GM21423 (cell line): Measurements from ENCODE around the gene SHFL.

Experiments
- ATAC-seq: cut with Tn5 transposase; IDR thresholded peaks from one replicate; pipeline ENCODE4 v1.9.1; 2021; ENCODE audit warnings: mild to moderate bottlenecking, moderate library complexity; ENCODE audit not compliant: unreplicated experiment

The SHFL gene

GRCh38 chr19:10087296-10088061 lies 1.4 kb downstream of the SHFL start:
- no peak for ATAC-seq

DNA sequence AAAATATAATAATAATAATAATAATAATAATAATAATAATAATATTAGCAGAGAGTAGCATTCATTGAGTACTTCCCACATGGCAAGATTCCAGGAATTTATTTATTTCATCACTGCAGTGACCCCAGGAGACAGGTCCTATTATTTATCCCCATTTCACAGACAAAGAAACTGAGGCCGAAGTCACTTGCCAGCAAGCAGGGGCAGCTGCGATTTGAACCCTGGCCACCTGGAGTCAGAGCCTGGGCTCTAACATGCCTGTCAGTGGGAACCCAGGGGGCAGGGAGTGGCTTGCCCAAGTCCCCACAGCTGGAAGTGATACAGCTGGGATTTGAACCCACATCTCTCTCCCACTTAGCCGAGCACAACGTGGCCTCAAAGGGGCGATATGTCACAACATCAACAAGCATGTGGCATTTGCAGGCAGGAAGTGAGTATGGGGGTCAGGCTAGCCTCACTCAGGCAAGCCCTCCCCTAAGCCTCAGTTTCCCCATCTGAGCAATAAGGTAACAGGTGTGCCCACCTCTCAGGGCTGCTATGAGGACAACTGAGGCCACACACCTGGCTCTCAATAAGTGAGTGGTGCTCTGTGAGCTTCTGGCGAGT lies 2.9 kb downstream of the SHFL start:
- ATAC-seq, result no peak

DNA sequence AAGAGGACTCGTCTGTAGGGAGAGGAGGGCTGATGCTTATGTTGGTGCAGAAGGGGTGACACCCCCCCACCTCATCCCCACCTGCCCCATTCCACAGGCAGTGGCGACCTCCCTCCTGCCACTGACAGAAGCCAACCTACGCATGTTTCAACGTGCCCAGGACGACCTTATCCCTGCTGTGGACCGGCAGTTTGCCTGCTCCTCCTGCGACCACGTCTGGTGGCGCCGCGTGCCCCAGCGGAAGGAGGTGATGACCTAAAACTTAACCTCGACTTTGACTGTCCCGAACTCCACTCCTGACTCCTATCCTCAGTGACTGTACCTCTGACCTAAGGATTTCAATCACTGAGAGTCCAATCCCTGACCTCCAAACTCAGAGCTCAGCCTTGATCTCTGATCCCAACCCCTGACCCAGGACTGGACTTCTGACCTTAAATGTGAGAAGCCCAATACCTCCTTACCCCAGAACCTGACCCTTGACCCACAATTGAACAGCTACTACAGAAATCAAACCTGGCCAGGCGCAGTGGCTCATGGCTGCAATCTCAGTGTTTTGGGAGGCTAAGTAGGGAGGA lies 3.8 kb downstream of the SHFL start:
- no peak for ATAC-seq

DNA sequence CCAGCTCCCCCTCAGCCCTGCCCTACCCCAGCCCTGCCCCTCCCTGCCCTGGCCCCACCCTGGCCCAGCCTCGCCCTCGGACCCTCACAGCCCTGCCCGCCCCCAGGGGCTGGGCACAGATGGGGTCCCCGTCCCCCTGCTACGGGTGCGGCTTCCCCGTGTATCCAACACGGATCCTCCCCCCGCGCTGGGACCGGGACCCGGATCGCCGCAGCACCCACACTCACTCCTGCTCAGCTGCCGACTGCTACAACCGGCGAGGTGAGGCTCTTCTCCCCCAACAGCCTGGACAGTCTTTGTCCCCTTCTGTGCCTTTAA lies 5.2 kb downstream of the SHFL start:
- ATAC-seq, result no peak

GRCh38 chr19:10091895-10092641 lies 6.0 kb downstream of the SHFL start:
- no peak for ATAC-seq

DNA sequence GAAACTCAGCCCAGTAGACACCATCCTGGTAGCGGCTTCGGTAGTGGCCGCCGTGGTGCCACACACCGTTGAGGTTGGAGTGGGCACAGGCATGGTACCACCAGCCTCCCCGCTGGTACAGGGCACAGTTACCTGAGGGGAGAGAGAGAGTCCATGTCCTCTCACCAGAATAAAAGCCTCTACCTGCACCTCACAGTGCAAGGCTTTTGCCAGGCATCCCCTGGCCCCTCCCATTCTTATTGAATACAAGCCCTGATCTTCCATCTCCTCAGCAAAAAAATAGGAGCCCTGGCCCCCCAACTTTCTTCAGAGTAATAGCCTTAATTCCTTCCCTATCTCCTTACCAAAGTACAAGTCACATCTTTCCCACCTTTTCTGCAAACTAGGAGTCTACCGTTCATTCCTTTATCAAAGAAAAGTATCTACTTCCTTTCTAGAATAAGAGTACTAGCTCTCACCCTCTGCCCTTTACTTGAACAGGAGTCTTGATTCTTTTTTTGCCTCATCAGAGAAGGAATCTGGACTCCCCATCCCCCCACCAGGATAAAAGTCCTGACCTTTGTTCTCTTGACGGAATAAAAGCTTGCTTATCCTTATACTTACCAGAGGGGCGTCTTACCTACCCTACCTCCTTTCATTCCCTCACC lies 6.7 kb downstream of the SHFL start:
- ATAC-seq, result no peak

GRCh38 chr19:10093295-10094186 lies 7.4 kb downstream of the SHFL start:
- no peak for ATAC-seq

GRCh38 chr19:10095622-10095947 lies 9.5 kb downstream of the SHFL start:
- ATAC-seq, result no peak

DNA sequence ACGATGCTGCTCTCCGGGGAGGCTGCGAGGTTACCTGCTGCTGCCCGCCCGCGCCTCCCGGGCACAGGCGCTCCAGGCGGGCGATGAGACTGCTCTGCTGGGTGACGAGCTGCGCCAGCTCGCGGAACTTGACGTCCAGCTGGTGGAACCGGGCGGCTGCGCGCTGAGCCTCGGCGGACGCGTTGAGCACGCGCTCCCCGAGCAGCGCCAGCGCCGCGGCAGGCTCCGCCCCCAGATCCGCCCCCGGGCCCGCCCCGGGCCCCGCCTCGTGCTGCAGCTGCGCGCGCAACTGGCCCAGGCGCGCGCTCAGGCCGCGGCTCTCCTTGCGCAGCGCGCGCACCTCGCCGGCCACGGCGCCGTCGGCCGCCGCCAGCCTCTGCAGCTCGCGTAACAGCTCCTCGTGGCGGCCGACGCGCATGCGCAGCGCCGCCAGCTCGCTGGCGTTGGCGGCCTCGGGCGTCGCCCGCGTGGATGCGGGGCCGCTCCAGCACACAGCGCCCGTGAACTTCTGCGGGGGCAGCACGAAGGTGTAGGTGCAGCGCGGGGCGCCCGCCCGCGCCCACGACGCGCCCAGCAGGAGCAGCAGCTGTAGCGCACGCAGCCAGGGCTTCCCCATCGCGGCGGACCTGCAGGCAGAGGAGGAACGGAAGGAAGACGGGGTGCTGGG lies 10.0 kb downstream of the SHFL start:
- peak; percentile 86 for ATAC-seq

GRCh38 chr19:10096615-10096963 lies 10.5 kb downstream of the SHFL start:
- peak; percentile 2 for ATAC-seq

DNA sequence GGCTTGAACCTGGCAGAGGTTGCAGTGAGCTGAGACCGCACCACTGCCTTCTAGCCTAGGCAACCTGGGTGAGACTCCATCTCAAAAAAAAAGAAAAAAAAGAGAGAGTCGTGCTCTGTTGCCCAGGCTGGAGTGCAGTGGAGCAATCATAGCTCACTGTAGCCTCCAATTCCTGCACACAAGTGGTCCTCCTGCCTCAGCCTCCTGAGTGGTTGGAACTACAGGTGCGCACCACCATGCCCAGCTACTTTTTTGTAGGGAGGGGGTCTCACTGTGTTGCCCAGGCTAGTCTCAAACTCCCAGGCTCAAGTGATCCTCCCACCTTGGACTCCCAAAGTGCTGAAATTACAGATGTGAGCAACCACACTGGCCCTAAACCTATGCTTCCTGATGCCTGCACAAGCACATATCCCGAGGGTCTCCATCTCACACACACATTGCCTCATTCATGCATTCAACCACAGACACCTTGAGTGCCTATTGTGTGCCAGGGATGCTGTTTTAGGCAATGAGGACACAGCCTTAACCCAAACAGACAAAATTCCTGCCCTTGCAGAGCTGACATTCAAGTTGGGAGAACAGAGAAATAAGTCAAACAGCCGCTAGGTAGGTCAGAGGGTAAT lies 14.2 kb downstream of the SHFL start:
- ATAC-seq, result no peak

- ATAC-seq, result peak; percentile 20
Measured at GRCh38 chr19:10102787-10103236, 16.7 kb downstream of the SHFL start.

DNA sequence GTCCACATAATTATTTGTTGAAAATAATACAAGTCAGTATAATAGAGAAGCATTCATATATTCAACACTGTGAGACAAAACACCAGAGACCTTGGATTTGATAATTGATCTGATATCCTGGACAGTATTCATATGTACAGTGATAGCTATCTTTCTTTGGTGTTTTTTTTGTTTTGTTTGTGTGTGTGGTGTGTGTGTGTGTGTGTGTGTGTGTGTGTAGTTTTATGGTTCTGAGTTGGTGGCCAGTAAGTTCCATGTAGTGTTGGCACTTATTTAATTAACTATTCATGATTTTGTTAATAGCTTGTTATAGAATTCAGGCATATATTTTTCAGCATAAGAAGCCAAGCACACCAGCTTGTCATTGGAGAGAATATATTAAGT lies 18.0 kb downstream of the SHFL start:
- ATAC-seq, result no peak

GRCh38 chr19:10104665-10105508 lies 18.8 kb downstream of the SHFL start:
- ATAC-seq, result peak; percentile 45

DNA sequence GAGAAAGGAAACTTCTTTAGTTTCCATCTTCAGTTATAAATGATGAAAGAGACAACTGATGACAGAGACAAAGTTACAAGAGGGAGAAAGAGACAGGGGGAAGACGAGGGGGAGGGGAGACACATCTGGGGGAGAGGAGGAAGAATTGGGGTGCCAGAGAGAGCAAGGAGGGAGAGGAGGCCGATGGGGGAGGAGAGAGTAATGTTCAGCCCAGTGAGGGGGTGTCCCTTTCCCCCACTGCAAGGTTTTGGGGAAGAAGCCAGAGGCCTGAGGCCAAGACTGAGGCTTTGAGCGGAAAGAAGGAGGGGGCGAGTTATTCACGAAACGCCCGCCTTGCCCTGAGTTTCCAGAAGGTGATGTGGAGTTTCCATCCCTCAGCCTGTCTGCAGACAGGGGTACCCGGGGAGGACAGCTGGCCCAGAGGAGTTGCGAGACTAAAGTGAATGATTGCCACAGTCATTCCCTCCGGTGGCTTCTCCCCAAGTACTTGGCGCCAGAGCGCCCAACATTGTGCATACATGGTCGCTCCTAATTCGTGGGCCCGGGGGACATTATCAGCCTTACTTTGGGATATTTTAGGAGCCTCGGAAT lies 19.5 kb downstream of the SHFL start:
- ATAC-seq, result no peak

DNA sequence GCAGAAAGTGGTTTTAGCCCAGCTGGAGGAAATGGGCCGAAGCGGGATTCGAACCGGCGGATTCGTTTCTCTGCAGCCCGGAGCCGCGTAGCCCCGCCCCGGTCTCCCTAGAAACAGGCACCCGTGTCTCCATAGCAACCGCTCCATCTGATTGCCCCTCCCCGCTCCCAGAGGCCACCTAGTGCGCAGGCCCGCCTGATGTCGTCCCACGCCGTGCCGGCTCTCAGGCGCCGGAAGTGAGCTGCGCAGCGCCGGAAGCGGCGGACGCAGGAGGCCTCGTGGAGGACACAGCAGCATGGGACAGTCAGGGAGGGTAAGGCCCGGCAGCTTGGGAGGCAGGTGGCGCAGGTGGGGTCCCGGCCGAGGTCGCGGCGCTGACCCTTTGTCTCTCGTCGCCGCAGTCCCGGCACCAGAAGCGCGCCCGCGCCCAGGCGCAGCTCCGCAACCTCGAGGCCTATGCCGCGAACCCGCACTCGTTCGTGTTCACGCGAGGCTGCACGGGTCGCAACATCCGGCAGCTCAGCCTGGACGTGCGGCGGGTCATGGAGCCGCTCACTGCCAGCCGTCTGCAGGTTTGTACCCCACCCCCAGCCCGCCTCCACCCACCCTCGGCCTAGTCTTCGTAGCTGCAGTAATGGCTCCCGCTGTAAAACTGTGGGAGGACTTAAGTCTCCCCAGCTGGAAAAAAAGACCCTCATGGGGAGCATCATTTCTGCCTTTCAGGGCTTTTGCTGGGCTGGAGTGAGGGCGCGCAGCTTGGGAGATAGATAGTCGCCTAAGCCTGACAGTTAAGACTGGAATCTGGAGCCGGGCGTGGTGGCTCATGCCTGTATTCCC lies 20.2 kb downstream of the SHFL start, which contains the start of gene PPAN:
TSS of gene PPAN (plus strand) at position 263 of the 837 bp plus-strand sequence. CDS start at position 296, 33 bp downstream.
- ATAC-seq, result peak; percentile 43

- no peak for ATAC-seq
Measured at GRCh38 chr19:10107254-10107653, 21.1 kb downstream of the SHFL start.
